SK-N-MC (cell line): ENCODE results near the gene CLCN7.
"Not testable (repeated sequence)": the region's sequence is repeated elsewhere in the genome, so short reads cannot be mapped to it uniquely, and the experiment has no call there.

Source experiments
- EZH2 ChIP-seq: fragments of 200-600 bp; sonication (generic); IDR thresholded peaks from one replicate; pipeline ENCODE4 v1.6.1; 2017; ENCODE audit warnings: antibody characterized with exemption
- POLR2AphosphoS5 ChIP-seq: IDR thresholded peaks from 2 replicates; pipeline ENCODE4 v1.6.1; 2012; ENCODE audit warnings: mild to moderate bottlenecking, low read depth, low read length, borderline replicate concordance

GRCh38 chr16:1478937-1479336 is 4.1 kb upstream of the CLCN7 start:
- TF ChIP-seq POLR2AphosphoS5, EZH2: not testable (repeated sequence)
